HepG2 (cell line): ENCODE data around the gene USP19. TPM values are rescaled to one million over a fixed set of nuclear protein-coding genes. Genes with fewer than 3 reads are reported as not detected.
A peak's percentile ranks its signal among the peaks of the same experiment; 100 is the strongest.

ENCODE experiments used
- GPN1 ChIP-seq: sonication (generic); formaldehyde crosslinking; IDR thresholded peaks from 2 replicates; pipeline ENCODE4 v1.5.1; 2020; ENCODE audit warnings: missing genetic modification reagents, borderline replicate concordance
- IRX3 ChIP-seq: sonication (generic); formaldehyde crosslinking; IDR thresholded peaks from 2 replicates; pipeline ENCODE4 v1.8.1; 2023; ENCODE audit warnings: mild to moderate bottlenecking, low read depth, missing genetic modification reagents, borderline replicate concordance
- MATR3 ChIP-seq: sonication (generic); formaldehyde crosslinking; IDR thresholded peaks from 2 replicates; pipeline ENCODE4 v1.4.0; 2020; ENCODE audit warnings: missing genetic modification reagents
- MBNL3 ChIP-seq: fragments of 250-450 bp; sonication (Bioruptor Pico); conservative IDR thresholded peaks from 2 replicates; pipeline ENCODE4 v1.8.0; 2022; ENCODE audit warnings: mild to moderate bottlenecking, inconsistent platforms
- NFKB2 ChIP-seq: sonication (generic); formaldehyde crosslinking; IDR thresholded peaks from 2 replicates; pipeline ENCODE4 v1.4.0; 2020; ENCODE audit warnings: missing genetic modification reagents, borderline replicate concordance
- RFXANK ChIP-seq: IDR thresholded peaks from 2 replicates; pipeline ENCODE4 v1.6.1; 2016
- SOX5 ChIP-seq: IDR thresholded peaks from 2 replicates; pipeline ENCODE4 v1.6.1; 2016; ENCODE audit warnings: borderline replicate concordance
- SRSF1 ChIP-seq: fragments of 200-400 bp; formaldehyde crosslinking; optimal IDR thresholded peaks from 2 replicates; pipeline ENCODE3; 2017; ENCODE audit warnings: mild to moderate bottlenecking, low read depth, low read length, moderate library complexity
- STAG1 ChIP-seq: sonication (generic); formaldehyde crosslinking; IDR thresholded peaks from 2 replicates; pipeline ENCODE4 v1.4.0; 2020; ENCODE audit warnings: missing genetic modification reagents
- SUZ12 ChIP-seq: fragments of 150-350 bp; IDR thresholded peaks from 2 replicates; pipeline ENCODE4 v1.6.1; 2014; ENCODE audit warnings: low read depth, low read length
- ZMYM4 ChIP-seq: sonication (generic); formaldehyde crosslinking; IDR thresholded peaks from 2 replicates; pipeline ENCODE4 v1.8.1; 2023; ENCODE audit warnings: mild to moderate bottlenecking, missing genetic modification reagents
- ZNF230 ChIP-seq: sonication (generic); formaldehyde crosslinking; IDR thresholded peaks from 2 replicates; pipeline ENCODE4 v1.4.0; 2020; ENCODE audit warnings: mild to moderate bottlenecking, missing genetic modification reagents
- ZNF501 ChIP-seq: sonication (generic); formaldehyde crosslinking; IDR thresholded peaks from 2 replicates; pipeline ENCODE4 v1.5.1; 2020; ENCODE audit warnings: mild to moderate bottlenecking, moderate library complexity, missing genetic modification reagents
- ZNF883 ChIP-seq: sonication (generic); formaldehyde crosslinking; IDR thresholded peaks from 2 replicates; pipeline ENCODE4 v1.5.1; 2020; ENCODE audit warnings: mild to moderate bottlenecking, missing genetic modification reagents; ENCODE audit errors: not compliant biosample characterization
- polyA plus RNA-seq, 8 experiments: library from polyadenylated mRNA; depleted of rRNA in 3 of 8; stranded (reverse) in 7 of 8; unstranded in 1 of 8; fragments of >200 nt; fragmentation: Illumina TruSeq in 4 of 8; extraction: Trizol in 4 of 8; gene quantifications; 2 replicates each; pipeline versions ENCODE4 v1.2.1 to v1.2.3, GENCODE V29; 2011 to 2016; ENCODE audit warnings: low read depth in 4 of 8, missing spikeins in 1 of 8, mixed read lengths in 1 of 8; ENCODE audit not compliant: insufficient read depth in 1 of 8
- total RNA-seq, 5 experiments: library from RNA; depleted of rRNA; stranded (reverse); fragments of >200 nt; fragmentation: Illumina TruSeq; extraction: Trizol; gene quantifications; 2 replicates each; pipeline ENCODE4 v1.2.3, GENCODE V29; 2016; ENCODE audit warnings: low read depth in 1 of 5
- TF ChIP-seq, protein P1 (sequence below): sonication (generic); formaldehyde crosslinking; IDR thresholded peaks from 2 replicates; pipeline ENCODE4 v1.4.0; 2020; ENCODE audit warnings: missing genetic modification reagents
- TF ChIP-seq, protein P2 (sequence below): IDR thresholded peaks from 2 replicates; pipeline ENCODE4 v1.6.1; 2016; ENCODE audit warnings: missing genetic modification reagents, missing compliant biosample characterization
- TF ChIP-seq, protein P3 (sequence below): IDR thresholded peaks from 2 replicates; pipeline ENCODE4 v1.6.1; 2018; ENCODE audit warnings: missing genetic modification reagents
- TF ChIP-seq, protein P4 (sequence below): sonication (generic); formaldehyde crosslinking; IDR thresholded peaks from 2 replicates; pipeline ENCODE4 v1.5.1; 2020; ENCODE audit warnings: mild to moderate bottlenecking, missing genetic modification reagents, moderate library complexity

The USP19 gene
- total and polyA plus RNA-seq, 2 of the 13 experiments (the other 11 are each of a cell fraction or from before 2014, with no cell fraction given): 28.3 to 31.7 TPM

GRCh38 chr3:49165771-49166751, 45.4 kb upstream of the USP19 start, which contains the start of gene CCDC71 (continued):
- TF ChIP-seq, protein P1, sequence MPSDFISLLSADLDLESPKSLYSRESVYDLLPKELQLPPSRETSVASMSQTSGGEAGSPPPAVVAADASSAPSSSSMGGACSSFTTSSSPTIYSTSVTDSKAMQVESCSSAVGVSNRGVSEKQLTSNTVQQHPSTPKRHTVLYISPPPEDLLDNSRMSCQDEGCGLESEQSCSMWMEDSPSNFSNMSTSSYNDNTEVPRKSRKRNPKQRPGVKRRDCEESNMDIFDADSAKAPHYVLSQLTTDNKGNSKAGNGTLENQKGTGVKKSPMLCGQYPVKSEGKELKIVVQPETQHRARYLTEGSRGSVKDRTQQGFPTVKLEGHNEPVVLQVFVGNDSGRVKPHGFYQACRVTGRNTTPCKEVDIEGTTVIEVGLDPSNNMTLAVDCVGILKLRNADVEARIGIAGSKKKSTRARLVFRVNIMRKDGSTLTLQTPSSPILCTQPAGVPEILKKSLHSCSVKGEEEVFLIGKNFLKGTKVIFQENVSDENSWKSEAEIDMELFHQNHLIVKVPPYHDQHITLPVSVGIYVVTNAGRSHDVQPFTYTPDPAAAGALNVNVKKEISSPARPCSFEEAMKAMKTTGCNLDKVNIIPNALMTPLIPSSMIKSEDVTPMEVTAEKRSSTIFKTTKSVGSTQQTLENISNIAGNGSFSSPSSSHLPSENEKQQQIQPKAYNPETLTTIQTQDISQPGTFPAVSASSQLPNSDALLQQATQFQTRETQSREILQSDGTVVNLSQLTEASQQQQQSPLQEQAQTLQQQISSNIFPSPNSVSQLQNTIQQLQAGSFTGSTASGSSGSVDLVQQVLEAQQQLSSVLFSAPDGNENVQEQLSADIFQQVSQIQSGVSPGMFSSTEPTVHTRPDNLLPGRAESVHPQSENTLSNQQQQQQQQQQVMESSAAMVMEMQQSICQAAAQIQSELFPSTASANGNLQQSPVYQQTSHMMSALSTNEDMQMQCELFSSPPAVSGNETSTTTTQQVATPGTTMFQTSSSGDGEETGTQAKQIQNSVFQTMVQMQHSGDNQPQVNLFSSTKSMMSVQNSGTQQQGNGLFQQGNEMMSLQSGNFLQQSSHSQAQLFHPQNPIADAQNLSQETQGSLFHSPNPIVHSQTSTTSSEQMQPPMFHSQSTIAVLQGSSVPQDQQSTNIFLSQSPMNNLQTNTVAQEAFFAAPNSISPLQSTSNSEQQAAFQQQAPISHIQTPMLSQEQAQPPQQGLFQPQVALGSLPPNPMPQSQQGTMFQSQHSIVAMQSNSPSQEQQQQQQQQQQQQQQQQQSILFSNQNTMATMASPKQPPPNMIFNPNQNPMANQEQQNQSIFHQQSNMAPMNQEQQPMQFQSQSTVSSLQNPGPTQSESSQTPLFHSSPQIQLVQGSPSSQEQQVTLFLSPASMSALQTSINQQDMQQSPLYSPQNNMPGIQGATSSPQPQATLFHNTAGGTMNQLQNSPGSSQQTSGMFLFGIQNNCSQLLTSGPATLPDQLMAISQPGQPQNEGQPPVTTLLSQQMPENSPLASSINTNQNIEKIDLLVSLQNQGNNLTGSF (CRISPR knock-in tag): no peak
- TF ChIP-seq ZNF230: 0 out of 2 replicates have a peak, but pooled peaks have one; percentile 59
- TF ChIP-seq, protein P2, sequence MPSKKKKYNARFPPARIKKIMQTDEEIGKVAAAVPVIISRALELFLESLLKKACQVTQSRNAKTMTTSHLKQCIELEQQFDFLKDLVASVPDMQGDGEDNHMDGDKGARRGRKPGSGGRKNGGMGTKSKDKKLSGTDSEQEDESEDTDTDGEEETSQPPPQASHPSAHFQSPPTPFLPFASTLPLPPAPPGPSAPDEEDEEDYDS (CRISPR knock-in tag): no peak
- TF ChIP-seq RFXANK: no peak
- TF ChIP-seq STAG1 (CRISPR knock-in tag): no peak
- no peak for TF ChIP-seq SUZ12
- peak; percentile 65 for TF ChIP-seq ZNF883 (CRISPR knock-in tag)
- TF ChIP-seq NFKB2 (CRISPR knock-in tag): peak; percentile 4; the same call in 1 of the 2 replicates
- TF ChIP-seq ZNF501: 0 out of 2 replicates have a peak, but pooled peaks have one; percentile 14
- peak; percentile 39; the same call in 1 of the 2 replicates for TF ChIP-seq SOX5
- no peak for TF ChIP-seq GPN1 (CRISPR knock-in tag)
- no peak for TF ChIP-seq SRSF1
- TF ChIP-seq, protein P3, sequence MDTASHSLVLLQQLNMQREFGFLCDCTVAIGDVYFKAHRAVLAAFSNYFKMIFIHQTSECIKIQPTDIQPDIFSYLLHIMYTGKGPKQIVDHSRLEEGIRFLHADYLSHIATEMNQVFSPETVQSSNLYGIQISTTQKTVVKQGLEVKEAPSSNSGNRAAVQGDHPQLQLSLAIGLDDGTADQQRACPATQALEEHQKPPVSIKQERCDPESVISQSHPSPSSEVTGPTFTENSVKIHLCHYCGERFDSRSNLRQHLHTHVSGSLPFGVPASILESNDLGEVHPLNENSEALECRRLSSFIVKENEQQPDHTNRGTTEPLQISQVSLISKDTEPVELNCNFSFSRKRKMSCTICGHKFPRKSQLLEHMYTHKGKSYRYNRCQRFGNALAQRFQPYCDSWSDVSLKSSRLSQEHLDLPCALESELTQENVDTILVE (CRISPR knock-in tag): peak; percentile 84
- peak; percentile 73 for TF ChIP-seq ZMYM4
- no peak for TF ChIP-seq MATR3 (CRISPR knock-in tag)
- TF ChIP-seq MBNL3 (CRISPR knock-in tag): no peak
- TF ChIP-seq, protein P4, sequence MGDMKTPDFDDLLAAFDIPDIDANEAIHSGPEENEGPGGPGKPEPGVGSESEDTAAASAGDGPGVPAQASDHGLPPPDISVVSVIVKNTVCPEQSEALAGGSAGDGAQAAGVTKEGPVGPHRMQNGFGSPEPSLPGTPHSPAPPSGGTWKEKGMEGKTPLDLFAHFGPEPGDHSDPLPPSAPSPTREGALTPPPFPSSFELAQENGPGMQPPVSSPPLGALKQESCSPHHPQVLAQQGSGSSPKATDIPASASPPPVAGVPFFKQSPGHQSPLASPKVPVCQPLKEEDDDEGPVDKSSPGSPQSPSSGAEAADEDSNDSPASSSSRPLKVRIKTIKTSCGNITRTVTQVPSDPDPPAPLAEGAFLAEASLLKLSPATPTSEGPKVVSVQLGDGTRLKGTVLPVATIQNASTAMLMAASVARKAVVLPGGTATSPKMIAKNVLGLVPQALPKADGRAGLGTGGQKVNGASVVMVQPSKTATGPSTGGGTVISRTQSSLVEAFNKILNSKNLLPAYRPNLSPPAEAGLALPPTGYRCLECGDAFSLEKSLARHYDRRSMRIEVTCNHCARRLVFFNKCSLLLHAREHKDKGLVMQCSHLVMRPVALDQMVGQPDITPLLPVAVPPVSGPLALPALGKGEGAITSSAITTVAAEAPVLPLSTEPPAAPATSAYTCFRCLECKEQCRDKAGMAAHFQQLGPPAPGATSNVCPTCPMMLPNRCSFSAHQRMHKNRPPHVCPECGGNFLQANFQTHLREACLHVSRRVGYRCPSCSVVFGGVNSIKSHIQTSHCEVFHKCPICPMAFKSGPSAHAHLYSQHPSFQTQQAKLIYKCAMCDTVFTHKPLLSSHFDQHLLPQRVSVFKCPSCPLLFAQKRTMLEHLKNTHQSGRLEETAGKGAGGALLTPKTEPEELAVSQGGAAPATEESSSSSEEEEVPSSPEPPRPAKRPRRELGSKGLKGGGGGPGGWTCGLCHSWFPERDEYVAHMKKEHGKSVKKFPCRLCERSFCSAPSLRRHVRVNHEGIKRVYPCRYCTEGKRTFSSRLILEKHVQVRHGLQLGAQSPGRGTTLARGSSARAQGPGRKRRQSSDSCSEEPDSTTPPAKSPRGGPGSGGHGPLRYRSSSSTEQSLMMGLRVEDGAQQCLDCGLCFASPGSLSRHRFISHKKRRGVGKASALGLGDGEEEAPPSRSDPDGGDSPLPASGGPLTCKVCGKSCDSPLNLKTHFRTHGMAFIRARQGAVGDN (CRISPR knock-in tag): peak; percentile 86
- TF ChIP-seq IRX3 (CRISPR knock-in tag): no peak; the same call in 1 of the 2 replicates
